GM18526 (cell line): Measurements from ENCODE around the gene AKT1S1.

ENCODE experiments used
- POLR2A ChIP-seq: IDR thresholded peaks from 3 replicates; pipeline ENCODE4 v1.6.1; 2011; ENCODE audit not compliant: insufficient read length; ENCODE audit errors: extremely low read depth

The AKT1S1 gene

DNA sequence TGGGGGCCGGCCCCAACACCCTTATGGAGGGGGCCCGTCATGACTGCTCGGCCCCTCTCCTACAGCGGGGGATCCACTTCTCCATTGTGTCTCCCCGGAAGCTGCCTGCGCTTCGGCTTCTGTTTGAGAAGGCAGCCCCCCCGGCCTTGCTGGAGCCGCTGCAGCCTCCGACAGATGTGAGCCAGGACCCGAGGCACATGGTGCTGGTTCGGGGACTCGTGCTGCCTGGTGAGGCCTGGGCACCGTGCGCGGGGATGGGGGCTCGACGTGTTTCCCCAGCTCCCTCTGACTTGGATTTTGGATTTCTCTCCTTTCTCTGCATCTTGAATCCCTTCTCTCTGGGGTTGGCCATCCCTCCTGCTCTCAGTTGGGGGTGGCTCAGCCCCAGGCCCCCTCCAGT, 47.4 kb downstream of the AKT1S1 start:
- TF ChIP-seq POLR2A, result no peak

DNA sequence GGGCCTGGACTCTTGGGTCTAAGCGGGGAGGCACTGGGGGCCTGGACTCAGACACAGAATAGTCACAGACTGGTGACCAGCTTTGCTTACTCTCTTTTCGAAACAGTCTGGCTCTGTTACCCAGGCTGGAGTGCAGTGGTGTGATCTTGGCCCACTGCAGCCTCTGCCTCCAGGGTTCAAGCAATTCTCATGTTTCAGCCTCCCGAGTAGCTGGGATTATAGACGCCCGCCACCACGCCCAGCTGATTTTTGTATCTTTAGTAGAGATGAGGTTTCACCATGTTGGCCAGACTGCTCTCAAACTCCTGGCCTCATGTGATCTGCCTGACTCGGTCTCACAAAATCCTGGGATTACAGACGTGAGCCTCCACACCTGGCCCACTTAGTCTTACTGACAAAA, 48.0 kb downstream of the AKT1S1 start:
- no peak for TF ChIP-seq POLR2A

DNA sequence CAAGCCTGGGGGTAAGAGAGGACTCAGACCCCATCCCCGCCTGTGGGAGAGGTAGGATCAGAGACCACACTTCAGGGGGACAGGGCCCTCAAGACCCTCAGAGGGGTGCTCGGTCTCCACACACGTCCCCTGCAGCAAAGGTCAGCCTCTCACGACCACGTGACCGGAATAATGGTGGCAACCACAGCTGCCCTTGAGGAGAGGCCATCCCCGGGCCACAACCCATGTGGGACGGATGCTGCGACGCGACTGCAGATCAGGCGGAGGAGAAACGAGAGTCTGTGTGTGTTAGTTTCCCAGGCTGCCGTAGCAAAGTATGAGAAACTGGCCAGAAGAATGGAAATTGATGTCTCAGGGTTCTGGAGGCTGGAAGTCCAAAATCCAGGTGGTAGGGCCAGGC, 50.1 kb downstream of the AKT1S1 start:
- TF ChIP-seq POLR2A, result no peak

DNA sequence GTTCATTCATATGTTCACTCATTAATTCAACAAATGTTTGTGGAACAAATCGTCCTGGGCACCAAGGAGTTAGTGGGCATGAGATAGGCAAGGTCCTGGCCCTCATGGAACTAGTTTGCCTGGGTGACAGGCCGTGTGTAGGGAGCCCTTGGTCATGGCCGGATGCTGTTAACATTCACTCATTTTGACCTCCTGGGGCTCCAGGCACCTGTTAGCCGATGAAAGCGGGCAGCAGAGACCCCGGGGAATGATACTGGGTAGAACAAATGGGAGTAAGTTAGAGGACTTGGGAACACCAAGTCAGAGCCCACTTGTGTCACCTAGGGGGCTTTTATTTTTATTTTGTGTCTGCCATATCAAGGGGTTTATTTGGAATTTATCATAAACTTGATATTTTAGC, 52.5 kb downstream of the AKT1S1 start:
- no peak for TF ChIP-seq POLR2A

DNA sequence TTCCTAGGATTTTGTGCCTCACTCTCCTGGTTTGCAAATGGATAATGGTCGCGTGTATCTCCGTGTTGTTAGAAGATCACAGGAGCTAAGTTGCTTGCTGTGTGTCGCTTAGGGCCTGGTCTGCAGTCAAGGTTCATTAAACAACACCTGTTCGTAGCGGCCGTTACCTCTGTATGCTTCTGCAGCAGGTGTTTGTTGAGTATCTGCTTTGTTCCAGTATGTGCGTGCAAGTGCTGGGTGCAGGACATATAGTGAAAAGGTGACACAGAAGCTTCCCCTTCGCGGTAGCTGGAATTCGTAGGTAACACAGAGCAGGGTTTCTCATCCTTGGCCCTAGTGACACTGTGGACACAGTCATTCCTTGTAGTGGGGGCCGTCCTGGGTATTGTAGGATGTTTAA, 53.7 kb downstream of the AKT1S1 start:
- no peak for TF ChIP-seq POLR2A

DNA sequence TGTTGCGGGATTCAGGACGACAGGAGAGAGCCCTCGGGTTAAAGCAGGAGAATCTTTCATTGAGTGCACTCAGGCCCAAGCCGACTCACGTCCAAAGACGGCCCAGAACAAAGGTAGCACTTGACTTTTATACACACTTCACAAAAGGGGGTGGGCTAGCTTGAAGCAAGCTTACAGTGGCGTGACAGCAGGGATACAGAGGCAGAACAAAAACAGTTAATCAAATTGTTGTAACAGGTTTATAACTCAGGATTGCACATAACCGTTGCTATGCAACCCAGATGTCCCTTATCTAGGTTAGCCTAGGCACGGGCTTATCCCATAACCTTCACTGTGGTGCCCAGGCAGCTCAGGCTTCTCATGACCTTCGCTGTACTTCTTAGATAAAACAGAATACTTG, 57.0 kb downstream of the AKT1S1 start:
- no peak for TF ChIP-seq POLR2A
